C4-2B (cell line): ENCODE data around the gene CHCHD6.

ENCODE experiments used
- H3K27ac ChIP-seq: fragments of 450-650 bp; 2 replicates; pipeline ENCODE4 v1.5.1; 2017
- ZFX ChIP-seq: fragments of 450-650 bp; IDR thresholded peaks from 2 replicates; pipeline ENCODE4 v1.6.1; 2017
- TF ChIP-seq, protein P1 (sequence below): fragments of 450-650 bp; conservative IDR thresholded peaks from 2 replicates; pipeline ENCODE4 v1.5.1; 2017; ENCODE audit warnings: mild to moderate bottlenecking

Gene CHCHD6

DNA sequence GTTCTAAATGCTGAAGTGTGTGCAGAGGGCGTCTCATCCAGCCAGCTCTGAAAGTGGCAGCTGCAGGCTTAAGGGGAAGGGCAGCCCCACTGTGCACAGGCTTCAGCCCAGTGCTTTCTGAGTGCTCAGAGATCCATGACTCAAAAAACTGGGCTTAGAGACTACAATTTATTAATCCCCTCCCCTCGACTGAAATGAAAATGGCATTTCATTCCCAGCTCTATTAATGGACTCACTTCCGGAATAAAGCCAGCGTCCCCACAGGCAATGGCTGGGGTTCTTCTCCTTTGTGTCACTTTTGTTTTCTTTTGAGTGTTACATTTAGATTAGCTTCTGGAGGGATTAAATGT is 223.3 kb downstream of the CHCHD6 start:
- no peak overlapping the region for H3K27ac ChIP-seq
- TF ChIP-seq, protein P1, sequence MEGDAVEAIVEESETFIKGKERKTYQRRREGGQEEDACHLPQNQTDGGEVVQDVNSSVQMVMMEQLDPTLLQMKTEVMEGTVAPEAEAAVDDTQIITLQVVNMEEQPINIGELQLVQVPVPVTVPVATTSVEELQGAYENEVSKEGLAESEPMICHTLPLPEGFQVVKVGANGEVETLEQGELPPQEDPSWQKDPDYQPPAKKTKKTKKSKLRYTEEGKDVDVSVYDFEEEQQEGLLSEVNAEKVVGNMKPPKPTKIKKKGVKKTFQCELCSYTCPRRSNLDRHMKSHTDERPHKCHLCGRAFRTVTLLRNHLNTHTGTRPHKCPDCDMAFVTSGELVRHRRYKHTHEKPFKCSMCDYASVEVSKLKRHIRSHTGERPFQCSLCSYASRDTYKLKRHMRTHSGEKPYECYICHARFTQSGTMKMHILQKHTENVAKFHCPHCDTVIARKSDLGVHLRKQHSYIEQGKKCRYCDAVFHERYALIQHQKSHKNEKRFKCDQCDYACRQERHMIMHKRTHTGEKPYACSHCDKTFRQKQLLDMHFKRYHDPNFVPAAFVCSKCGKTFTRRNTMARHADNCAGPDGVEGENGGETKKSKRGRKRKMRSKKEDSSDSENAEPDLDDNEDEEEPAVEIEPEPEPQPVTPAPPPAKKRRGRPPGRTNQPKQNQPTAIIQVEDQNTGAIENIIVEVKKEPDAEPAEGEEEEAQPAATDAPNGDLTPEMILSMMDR, result no peak
- no peak for TF ChIP-seq ZFX

DNA sequence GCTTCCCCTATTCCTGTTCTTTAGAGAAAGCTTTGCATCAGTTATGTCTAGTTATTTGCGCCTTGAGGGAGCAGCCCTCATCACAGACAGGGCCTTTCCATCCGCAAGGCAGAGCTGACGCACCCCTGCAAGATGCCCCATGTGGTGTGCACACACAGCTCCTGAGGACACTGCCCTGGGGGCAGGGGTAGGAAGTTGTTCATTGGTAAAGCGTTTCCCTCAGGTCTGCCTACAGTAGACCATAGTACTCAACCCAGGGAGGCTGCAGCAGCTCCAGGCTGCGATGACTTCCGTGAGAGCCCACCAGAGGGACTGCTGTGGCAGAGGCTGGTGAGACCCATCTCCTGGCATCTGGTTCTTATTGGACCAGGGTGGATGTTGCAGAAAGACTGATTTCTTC is 223.8 kb downstream of the CHCHD6 start:
- H3K27ac ChIP-seq, result no peak overlapping the region
- no peak for TF ChIP-seq ZFX
- TF ChIP-seq, protein P1, result no peak

DNA sequence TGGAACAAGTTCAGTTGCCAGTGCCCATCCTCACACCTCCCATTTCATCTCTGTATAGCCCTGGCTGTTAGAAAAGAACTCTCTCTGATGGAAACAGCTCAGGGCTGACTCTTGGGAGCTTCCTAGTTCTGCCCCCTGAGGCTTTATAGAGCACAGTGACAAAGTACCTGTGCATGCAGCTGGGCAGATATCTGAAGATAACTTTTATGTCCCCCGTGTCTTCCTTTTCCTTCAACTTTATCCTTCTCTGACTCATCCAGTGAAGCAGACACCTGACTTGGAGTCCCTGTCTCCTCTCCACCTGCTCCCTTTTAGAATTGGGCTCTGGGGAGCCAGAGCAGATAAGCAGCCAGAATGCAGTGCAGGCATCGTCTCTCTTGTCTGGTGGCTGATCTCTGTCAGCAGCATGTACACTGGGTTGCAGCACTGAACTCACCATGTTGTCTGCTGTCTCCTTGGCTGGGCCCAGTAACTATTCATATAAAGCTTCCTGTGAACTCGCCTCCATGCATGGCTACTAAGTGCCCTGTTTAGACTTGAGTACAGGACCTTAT is 225.0 kb downstream of the CHCHD6 start:
- H3K27ac ChIP-seq, result no peak overlapping the region
- TF ChIP-seq ZFX, result no peak
- TF ChIP-seq, protein P1, result no peak

DNA sequence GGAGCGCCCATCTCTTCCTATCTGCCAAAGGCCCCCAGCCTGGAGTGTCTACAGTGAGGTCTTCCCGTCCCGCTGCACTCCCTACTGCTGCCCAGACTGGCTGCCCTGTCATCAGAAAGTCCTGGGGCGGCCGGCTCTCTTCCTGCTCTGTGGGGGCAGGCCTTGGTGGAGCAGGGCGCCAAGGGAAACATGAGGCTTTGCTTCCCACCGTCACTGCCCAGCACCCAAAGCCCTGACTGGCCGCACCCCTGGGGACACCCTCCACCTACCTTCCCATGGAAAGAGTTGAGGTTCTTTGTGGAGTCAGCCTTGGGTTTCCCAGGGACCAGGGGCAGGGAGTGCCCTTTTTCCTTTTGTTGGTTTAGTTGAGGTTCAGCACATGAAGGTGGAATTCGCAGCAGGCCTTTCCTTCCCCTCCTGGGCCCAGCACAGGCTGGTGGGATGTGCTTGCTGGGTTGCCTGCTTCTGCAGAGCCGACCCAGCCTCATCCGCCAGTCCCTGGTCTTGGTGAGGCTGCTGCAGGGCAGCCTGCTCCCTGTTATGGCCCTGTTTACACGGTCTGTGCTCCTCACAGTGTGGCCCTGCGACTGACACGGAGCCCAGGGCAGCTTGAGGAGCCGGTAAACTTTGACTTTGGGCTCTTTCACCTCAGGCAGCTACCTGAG is 227.0 kb downstream of the CHCHD6 start:
- no peak overlapping the region for H3K27ac ChIP-seq
- no peak for TF ChIP-seq ZFX
- TF ChIP-seq, protein P1, result no peak

DNA sequence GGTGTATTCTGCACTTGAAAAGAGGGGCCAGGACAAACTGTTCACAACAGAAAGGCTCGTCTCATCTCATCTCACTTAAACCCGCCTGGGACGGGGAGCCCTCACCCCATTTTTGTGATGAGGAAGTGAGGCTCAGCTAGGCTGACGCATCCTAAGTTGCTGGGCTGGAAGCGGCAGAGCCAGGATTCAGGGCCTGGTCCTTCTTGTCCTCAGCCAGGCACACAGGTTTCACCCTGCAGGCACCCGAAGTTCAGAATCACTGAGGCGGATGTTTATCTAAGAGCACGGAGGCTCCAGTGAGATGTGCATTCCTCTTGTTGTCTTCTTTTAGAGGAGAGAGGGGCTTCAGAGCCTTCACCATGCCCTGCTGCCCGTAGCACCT is 227.8 kb downstream of the CHCHD6 start:
- no peak overlapping the region for H3K27ac ChIP-seq
- TF ChIP-seq ZFX, result no peak
- TF ChIP-seq, protein P1, result no peak

DNA sequence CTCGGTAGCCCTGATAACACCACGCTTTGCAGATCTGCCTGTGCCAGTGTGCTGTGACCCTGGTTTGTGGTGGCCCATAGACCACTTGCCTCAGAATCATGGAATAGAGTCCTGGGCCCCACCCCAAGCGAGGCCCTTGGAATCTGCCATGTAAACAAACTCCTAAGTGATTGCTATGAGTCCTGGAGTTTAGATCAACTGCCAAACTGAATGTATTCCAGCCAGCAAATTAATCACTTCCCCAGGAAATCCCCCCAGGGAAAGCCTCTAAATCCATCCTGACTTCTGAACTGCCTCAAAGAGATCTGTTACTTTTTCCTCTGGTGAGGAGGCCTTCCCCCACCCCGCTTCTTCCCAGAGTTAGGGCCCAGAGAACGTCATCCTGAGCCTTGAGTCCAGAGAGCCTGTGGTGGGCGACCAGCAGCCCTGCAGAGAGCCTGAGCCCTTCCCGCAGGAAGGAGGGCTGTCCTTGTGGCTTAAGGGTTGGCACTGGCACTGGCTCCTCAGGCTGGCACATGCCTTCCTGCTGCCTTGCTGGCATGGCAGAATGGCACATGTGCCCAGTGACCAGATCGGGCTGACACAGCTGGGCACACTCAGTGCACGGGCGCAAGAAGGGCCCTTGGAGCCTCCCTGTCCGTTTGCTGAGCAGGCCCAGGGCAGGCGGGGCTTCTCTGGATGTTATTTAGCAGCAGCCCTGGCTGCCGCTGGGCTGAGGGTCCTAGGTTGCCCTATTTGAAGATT is 228.3 kb downstream of the CHCHD6 start:
- TF ChIP-seq, protein P1, result no peak
- TF ChIP-seq ZFX, result no peak
- no peak overlapping the region for H3K27ac ChIP-seq

DNA sequence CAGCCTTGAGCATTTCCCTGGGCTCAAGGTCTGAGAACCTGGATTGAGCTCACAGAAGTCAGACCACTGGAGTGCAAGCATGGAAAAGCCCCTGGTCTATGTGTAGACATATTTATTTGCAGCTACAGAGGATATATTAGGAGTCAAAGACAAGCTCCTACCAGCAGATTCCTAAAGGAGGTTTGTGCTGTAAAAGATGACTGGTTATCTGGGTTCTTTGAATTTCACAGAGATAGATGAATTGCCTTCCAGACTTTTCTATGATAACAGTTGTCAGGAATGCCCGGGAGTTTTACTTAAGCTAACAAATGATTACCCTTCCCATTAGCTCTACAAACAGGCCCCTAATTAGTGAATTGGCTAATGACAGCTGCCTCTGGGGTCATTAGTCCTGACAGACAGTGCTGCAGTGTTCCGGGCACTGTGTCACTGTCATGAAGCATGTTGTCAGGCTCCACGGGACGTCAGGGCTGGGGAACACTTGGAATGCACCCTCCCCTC is 230.0 kb downstream of the CHCHD6 start:
- no peak for TF ChIP-seq ZFX
- TF ChIP-seq, protein P1, result no peak
- no peak overlapping the region for H3K27ac ChIP-seq
